H9 (cell line): Measurements from ENCODE around the gene GPR137. TPM values are rescaled to one million over a fixed set of nuclear protein-coding genes. Genes with fewer than 3 reads are reported as not detected.

ENCODE experiments used
- DNase-seq: peaks from one replicate; pipeline ENCODE4 v3.0.0-alpha.2; 2017
- H2AFZ ChIP-seq: one replicate; pipeline ENCODE4 v1.6.1; 2013; ENCODE audit warnings: mild to moderate bottlenecking, low read length, control low read depth, moderate library complexity
- H2AK5ac ChIP-seq: 2 replicates; pipeline ENCODE4 v1.6.1; 2013; ENCODE audit warnings: low read length, control low read depth, mixed read lengths; ENCODE audit not compliant: insufficient read length
- H2BK120ac ChIP-seq: one replicate; pipeline ENCODE4 v1.6.1; 2013; ENCODE audit warnings: low read depth, mild to moderate bottlenecking, low read length, control low read depth, inconsistent platforms; ENCODE audit not compliant: poor library complexity, severe bottlenecking
- H2BK12ac ChIP-seq: 2 replicates; pipeline ENCODE4 v1.6.1; 2013; ENCODE audit warnings: low read length, control low read depth, mixed read lengths, low read depth; ENCODE audit not compliant: insufficient read length
- H2BK15ac ChIP-seq: 2 replicates; pipeline ENCODE4 v1.6.1; 2013; ENCODE audit warnings: low read depth, low read length, control low read depth
- H2BK20ac ChIP-seq: one replicate; pipeline ENCODE4 v1.6.1; 2013; ENCODE audit warnings: low read depth, mild to moderate bottlenecking, low read length, control low read depth, inconsistent platforms; ENCODE audit not compliant: poor library complexity, severe bottlenecking
- H2BK5ac ChIP-seq: 2 replicates; pipeline ENCODE4 v1.6.1; 2013; ENCODE audit warnings: low read length, control low read depth, mixed read lengths; ENCODE audit not compliant: insufficient read length
- H3K14ac ChIP-seq: 2 replicates; pipeline ENCODE4 v1.6.1; 2013; ENCODE audit warnings: low read length, control low read depth; ENCODE audit not compliant: insufficient read depth
- H3K18ac ChIP-seq: 2 replicates; pipeline ENCODE4 v1.6.1; 2013; ENCODE audit warnings: low read depth, mild to moderate bottlenecking, mixed read lengths, low read length, control low read depth; ENCODE audit not compliant: insufficient read length
- H3K23ac ChIP-seq: 2 replicates; pipeline ENCODE4 v1.6.1; 2013; ENCODE audit warnings: low read length, control low read depth, mixed read lengths, low read depth; ENCODE audit not compliant: insufficient read length
- H3K23me2 ChIP-seq: 2 replicates; pipeline ENCODE4 v1.6.1; 2013; ENCODE audit warnings: low read depth, mild to moderate bottlenecking, mixed read lengths, low read length, control low read depth; ENCODE audit not compliant: insufficient read length, poor library complexity, severe bottlenecking
- H3K27ac ChIP-seq: 2 replicates; pipeline ENCODE4 v1.5.1; 2013; ENCODE audit warnings: low read length, control low read depth, mixed read lengths, low read depth; ENCODE audit not compliant: insufficient read length
- H3K27me3 ChIP-seq: 2 replicates; pipeline ENCODE4 v1.6.1; 2013; ENCODE audit warnings: low read length, control low read depth, inconsistent platforms; ENCODE audit not compliant: insufficient read depth
- H3K4ac ChIP-seq: 2 replicates; pipeline ENCODE4 v1.6.1; 2013; ENCODE audit warnings: low read depth, mild to moderate bottlenecking, control low read depth, inconsistent platforms, low read length, moderate library complexity
- H3K4me1 ChIP-seq: 2 replicates; pipeline ENCODE4 v1.6.1; 2013; ENCODE audit warnings: low read length, control low read depth, inconsistent platforms; ENCODE audit not compliant: insufficient read depth
- H3K4me2 ChIP-seq: 2 replicates; pipeline ENCODE4 v1.6.1; 2013; ENCODE audit warnings: low read length, control low read depth, mixed read lengths; ENCODE audit not compliant: insufficient read length, insufficient read depth
- H3K56ac ChIP-seq: 2 replicates; pipeline ENCODE4 v1.6.1; 2013; ENCODE audit warnings: low read depth, mild to moderate bottlenecking, mixed read lengths, low read length, control low read depth; ENCODE audit not compliant: insufficient read length
- H3K79me1 ChIP-seq: 2 replicates; pipeline ENCODE4 v1.6.1; 2013; ENCODE audit warnings: low read depth, mild to moderate bottlenecking, moderate library complexity, low read length, control low read depth, inconsistent platforms; ENCODE audit not compliant: insufficient read depth, poor library complexity, severe bottlenecking
- H3K79me2 ChIP-seq: 2 replicates; pipeline ENCODE4 v1.6.1; 2013; ENCODE audit warnings: low read length, control low read depth, inconsistent platforms; ENCODE audit not compliant: insufficient read depth
- H3K9ac ChIP-seq: 2 replicates; pipeline ENCODE4 v1.6.1; 2013; ENCODE audit warnings: low read length, control low read depth, mixed read lengths; ENCODE audit not compliant: insufficient read length; ENCODE audit errors: extremely low read depth
- H3K9me3 ChIP-seq: one replicate; pipeline ENCODE4 v1.6.1; 2013; ENCODE audit warnings: low read depth, low read length, inconsistent platforms; ENCODE audit not compliant: control insufficient read depth
- H3T11ph ChIP-seq: one replicate; pipeline ENCODE4 v1.6.1; 2013; ENCODE audit warnings: mild to moderate bottlenecking, low read length, control low read depth, inconsistent platforms
- H4K20me1 ChIP-seq: one replicate; pipeline ENCODE4 v1.6.1; 2013; ENCODE audit not compliant: control insufficient read depth, insufficient read length, insufficient read depth
- H4K5ac ChIP-seq: 2 replicates; pipeline ENCODE4 v1.6.1; 2013; ENCODE audit warnings: low read depth, mild to moderate bottlenecking, mixed read lengths, low read length, control low read depth; ENCODE audit not compliant: insufficient read length
- H4K8ac ChIP-seq: replicated peaks from 2 replicates; pipeline ENCODE4 v1.6.1; 2013; ENCODE audit warnings: low read length, control low read depth, mixed read lengths, low read depth; ENCODE audit not compliant: insufficient read length
- H4K91ac ChIP-seq: 2 replicates; pipeline ENCODE4 v1.6.1; 2013; ENCODE audit warnings: low read depth, mild to moderate bottlenecking, moderate library complexity, mixed read lengths, low read length, control low read depth; ENCODE audit not compliant: insufficient read length
- H3K27ac Mint-ChIP-seq, 3 experiments: 2 replicates in 2 of 3; 3 replicates in 1 of 3; pipeline ENCODE4 v1.8.0; 2020 to 2021; ENCODE audit warnings: mixed read lengths in 3 of 3, mild to moderate bottlenecking in 1 of 3, moderate library complexity in 1 of 3
- H3K27me3 Mint-ChIP-seq: 2 replicates; pipeline ENCODE4 v1.8.0; 2021; ENCODE audit warnings: low read depth, mild to moderate bottlenecking, moderate library complexity, mixed read lengths
- H3K36me3 Mint-ChIP-seq, 3 experiments: 2 replicates in 2 of 3; 3 replicates in 1 of 3; pipeline ENCODE4 v1.8.0; 2020 to 2021; ENCODE audit warnings: low read depth in 3 of 3, mixed read lengths in 3 of 3; ENCODE audit not compliant: insufficient read depth in 1 of 3
- H3K4me1 Mint-ChIP-seq, 2 experiments: 2 replicates each; pipeline ENCODE4 v1.8.0; 2020; ENCODE audit warnings: mixed read lengths in 2 of 2
- H3K4me3 Mint-ChIP-seq, 2 experiments: 2 replicates in 1 of 2; 3 replicates in 1 of 2; pipeline ENCODE4 v1.8.0; 2020 to 2021; ENCODE audit warnings: mild to moderate bottlenecking in 2 of 2, mixed read lengths in 2 of 2, moderate library complexity in 1 of 2
- H3K9me3 Mint-ChIP-seq, 2 experiments: 2 replicates in 1 of 2; 3 replicates in 1 of 2; pipeline ENCODE4 v1.8.0; 2020; ENCODE audit warnings: mild to moderate bottlenecking in 2 of 2, mixed read lengths in 2 of 2, moderate library complexity in 1 of 2
- CTCF ChIP-seq: fragments of 200-600 bp; sonication (generic); conservative IDR thresholded peaks from 3 replicates; pipeline ENCODE4 v1.8.0; 2021; ENCODE audit warnings: antibody characterized with exemption, mild to moderate bottlenecking
- WGBS: extraction: QIAGEN DNeasy Blood & Tissue Kit; methylation state at CpG from one replicate; pipeline ENCODE4 v1.1.7; 2013; ENCODE audit warnings: missing lambda C conversion rate, low lambda C conversion rate, mixed read lengths; ENCODE audit not compliant: insufficient read length; ENCODE audit errors: extremely low coverage; 5-methylcytosine and 5-hydroxymethylcytosine counted together
- total RNA-seq: library from RNA; stranded (reverse); gene quantifications from 2 replicates; pipeline ENCODE4 v1.2.1, GENCODE V29; 2021

GPR137 gene
- total RNA-seq, 1 experiment from 2014 or later = 39.6 TPM

- Mint-ChIP-seq H3K4me1 (peaks cover 8 to 23% of the 10 kb centered on the region in 2 experiments; a peak in 3 of 4 replicates), H3K36me3 (peaks cover 0 to 2% (median 0%) of the 10 kb centered on the region in 3 experiments; a peak in 2 of 7 replicates), H3K27me3 (peaks cover 98% of the 10 kb centered on the region), H3K27ac (no peak overlapping the region; a peak in 1 of 7 replicates), H3K9me3 (peaks cover 0 to 3% of the 10 kb centered on the region in 2 experiments; a peak in 2 of 5 replicates), H3K4me3 (no peak overlapping the region)
- Histone ChIP-seq H3K23me2 (peaks cover 12% of the 10 kb centered on the region), H3K4me1 (no peaks in the 10 kb centered on the region), H3K23ac (no peak overlapping the region), H3K14ac (no peak overlapping the region), H3K27ac (no peak overlapping the region), H2BK5ac (no peak overlapping the region), H3K79me2 (no peaks in the 10 kb centered on the region), H3K79me1 (no peaks in the 10 kb centered on the region), H3K9me3 (no peaks in the 10 kb centered on the region), H3K27me3 (peaks cover 74% of the 10 kb centered on the region), H3K56ac (no peak overlapping the region), H3K18ac (no peak overlapping the region), H2AFZ (no peak overlapping the region), H2AK5ac (no peak overlapping the region), H3K4me2 (peak overlapping the region; percentile 2), H2BK12ac (no peak overlapping the region), H2BK20ac (no peak overlapping the region), H2BK120ac (no peak overlapping the region), H3K4ac (no peak overlapping the region), H3K9ac (no peak overlapping the region), H4K91ac (no peak overlapping the region), H3T11ph (no peak overlapping the region), H4K8ac (no peak overlapping the region), H2BK15ac (no peak overlapping the region), H4K5ac (no peak overlapping the region), H4K20me1 (no peaks in the 10 kb centered on the region)
- TF ChIP-seq CTCF = no peak
- no CpG with 5 or more reads among the region's 18 CpGs for WGBS
- no peak for DNase-seq
These were observed 12.2 kb downstream of the GPR137 start for GRCh38 chr11:64297699-64298358.
